HepG2 (cell line): ENCODE data around the gene MRAP. TPM values are rescaled to one million over a fixed set of nuclear protein-coding genes. Genes with fewer than 3 reads are reported as not detected.

ENCODE experiments used
- ATAC-seq: fragments of 200-7000 bp; cut with Tn5 transposase; 3 replicates; pipeline ENCODE4 v1.9.1; 2020; ENCODE audit warnings: mild to moderate bottlenecking, moderate library complexity
- BruUV-seq: library from RNA; stranded (reverse); fragments of 400-500 nt; replicated peaks from 2 replicates; lab custom pipeline; 2021; lab: Mats Ljungman, UMichigan
- CTCF ChIA-PET: fragments of 300-600 bp; formaldehyde crosslinking; extraction: SDS; loops from one replicate; lab custom pipeline; 2021; ENCODE audit warnings: low total read pairs, inconsistent platforms, low intra/inter-chr PET ratio; lab: Yijun Ruan, JAX
- POLR2A ChIA-PET: fragments of 350-600 bp; sonication (Branson Sonifier 250); formaldehyde crosslinking; loops from one replicate; lab custom pipeline; 2020; ENCODE audit warnings: antibody characterized with exemption, inconsistent platforms; lab: Yijun Ruan, JAX
- DNase-seq: peaks from one replicate; pipeline ENCODE4 v3.0.0-alpha.2; 2015; ENCODE audit warnings: low spot score
- FAIRE-seq: peaks from 3 replicates; lab custom pipeline; 2011; peaks lifted over from hg19 to GRCh38; lab: Jason Lieb, UNC
- H2AFZ ChIP-seq: one replicate; pipeline ENCODE4 v1.6.1; 2011; ENCODE audit warnings: low read length, inconsistent platforms
- H3K27ac ChIP-seq: fragments of 300-600 bp; 3 replicates; pipeline ENCODE4 v1.8.0; 2011; ENCODE audit warnings: mixed run types, mild to moderate bottlenecking, mixed read lengths, low read length, inconsistent platforms; ENCODE audit not compliant: insufficient read depth; ENCODE audit errors: extremely low read length
- H3K27me3 ChIP-seq, 2 experiments: fragments of 200-600 bp in 1 of 2; 2 replicates in 1 of 2; 3 replicates in 1 of 2; pipeline versions ENCODE4 v1.6.0 to v1.8.0; 2011; ENCODE audit warnings: low read length in 2 of 2, mild to moderate bottlenecking in 2 of 2, moderate library complexity in 2 of 2, inconsistent platforms in 1 of 2; ENCODE audit not compliant: insufficient read depth in 2 of 2, control insufficient read depth in 1 of 2
- H3K36me3 ChIP-seq, 2 experiments: fragments of 200-600 bp in 1 of 2; replicated peaks in 1 of 2; 2 replicates in 1 of 2; 3 replicates in 1 of 2; pipeline versions ENCODE4 v1.5.1 to v1.8.0; 2011; ENCODE audit warnings: low read length in 2 of 2, inconsistent platforms in 1 of 2; ENCODE audit not compliant: insufficient read depth in 2 of 2, control insufficient read depth in 1 of 2
- H3K4me1 ChIP-seq: 2 replicates; pipeline ENCODE4 v1.5.1; 2012; ENCODE audit warnings: low read length, inconsistent platforms; ENCODE audit not compliant: insufficient read depth
- H3K4me2 ChIP-seq: 2 replicates; pipeline ENCODE4 v1.6.0; 2011; ENCODE audit warnings: low read depth, low read length, inconsistent platforms
- H3K4me3 ChIP-seq, 3 experiments: fragments of 200-600 bp in 1 of 3; sonication (generic), shearing (Covaris generic) in 1 of 3; replicated peaks in 1 of 3; 2 replicates each; pipeline ENCODE4 v1.5.1; 2011 to 2016; ENCODE audit warnings: low read length in 3 of 3, inconsistent platforms in 2 of 3, low read depth in 2 of 3, mild to moderate bottlenecking in 2 of 3, control low read depth in 1 of 3, mixed read lengths in 1 of 3; ENCODE audit not compliant: insufficient read depth in 1 of 3
- H3K79me2 ChIP-seq: one replicate; pipeline ENCODE4 v1.6.1; 2011; ENCODE audit warnings: low read length, inconsistent platforms; ENCODE audit not compliant: insufficient read depth
- H3K9ac ChIP-seq: 2 replicates; pipeline ENCODE4 v1.6.0; 2011; ENCODE audit warnings: mild to moderate bottlenecking, low read depth, low read length, inconsistent platforms; ENCODE audit not compliant: insufficient read depth
- H3K9me3 ChIP-seq: 2 replicates; pipeline ENCODE4 v1.5.1; 2012; ENCODE audit warnings: mild to moderate bottlenecking, low read length
- H4K20me1 ChIP-seq: 2 replicates; pipeline ENCODE4 v1.6.0; 2011; ENCODE audit warnings: inconsistent platforms, mild to moderate bottlenecking, low read length, moderate library complexity; ENCODE audit not compliant: insufficient read depth
- AFF4 ChIP-seq: sonication (generic); formaldehyde crosslinking; IDR thresholded peaks from 2 replicates; pipeline ENCODE4 v1.4.0; 2020; ENCODE audit warnings: missing genetic modification reagents
- DDIT3 ChIP-seq: sonication (generic); formaldehyde crosslinking; IDR thresholded peaks from 2 replicates; pipeline ENCODE4 v1.4.0; 2020; ENCODE audit warnings: mild to moderate bottlenecking, missing genetic modification reagents
- GTF3A ChIP-seq: sonication (generic); formaldehyde crosslinking; conservative IDR thresholded peaks from 2 replicates; pipeline ENCODE4 v1.4.0; 2020; ENCODE audit warnings: mild to moderate bottlenecking, missing genetic modification reagents
- KDM1A ChIP-seq: IDR thresholded peaks from 2 replicates; pipeline ENCODE4 v1.6.1; 2016; ENCODE audit warnings: missing compliant biosample characterization
- KDM3A ChIP-seq: IDR thresholded peaks from 2 replicates; pipeline ENCODE4 v1.6.1; 2018; ENCODE audit warnings: low read depth, missing compliant biosample characterization
- PHF21A ChIP-seq: sonication (generic); formaldehyde crosslinking; IDR thresholded peaks from 2 replicates; pipeline ENCODE4 v1.5.0; 2020; ENCODE audit warnings: mild to moderate bottlenecking, missing genetic modification reagents
- PRDM15 ChIP-seq: sonication (generic); formaldehyde crosslinking; IDR thresholded peaks from 2 replicates; pipeline ENCODE4 v1.4.0; 2020; ENCODE audit warnings: missing genetic modification reagents
- SNRNP70 ChIP-seq: fragments of 200-400 bp; formaldehyde crosslinking; IDR thresholded peaks from 2 replicates; pipeline ENCODE4 v1.6.1; 2017; ENCODE audit warnings: mild to moderate bottlenecking, low read depth, low read length, moderate library complexity
- TCF7 ChIP-seq: sonication (generic); IDR thresholded peaks from 2 replicates; pipeline ENCODE4 v1.6.1; 2016; ENCODE audit warnings: antibody characterized with exemption, low read depth
- ZNF639 ChIP-seq: conservative IDR thresholded peaks from 2 replicates; pipeline ENCODE4 v1.6.1; 2018; ENCODE audit warnings: missing genetic modification reagents
- ZNF839 ChIP-seq: sonication (generic); formaldehyde crosslinking; IDR thresholded peaks from 2 replicates; pipeline ENCODE4 v1.4.0; 2020; ENCODE audit warnings: missing genetic modification reagents, mild to moderate bottlenecking, borderline replicate concordance
- WGBS: methylation state at CpG from one replicate; pipeline ENCODE4 v1.1.6; 2017; ENCODE audit warnings: low lambda C conversion rate; 5-methylcytosine and 5-hydroxymethylcytosine counted together
- in situ Hi-C: cut with HindIII; loops from 2 replicates; pipeline ENCODE4 v1.10.0; 2017; ENCODE audit warnings: low pct_unique_long_range_greater_than_20kb; ENCODE audit not compliant: extremely low pct_ligation_motif_present
- intact Hi-C: fragments of 100-400 bp; cut with micrococcal nuclease; formaldehyde crosslinking; loops from one replicate; pipeline ENCODE4 v1.10.0; 2022; ENCODE audit not compliant: unreplicated experiment
- polyA plus RNA-seq, 8 experiments: library from polyadenylated mRNA; depleted of rRNA in 3 of 8; stranded (reverse) in 7 of 8; unstranded in 1 of 8; fragments of >200 nt; fragmentation: Illumina TruSeq in 4 of 8; extraction: Trizol in 4 of 8; gene quantifications; 2 replicates each; pipeline versions ENCODE4 v1.2.1 to v1.2.3, GENCODE V29; 2011 to 2016; ENCODE audit warnings: low read depth in 4 of 8, missing spikeins in 1 of 8, mixed read lengths in 1 of 8; ENCODE audit not compliant: insufficient read depth in 1 of 8
- total RNA-seq, 5 experiments: library from RNA; depleted of rRNA; stranded (reverse); fragments of >200 nt; fragmentation: Illumina TruSeq; extraction: Trizol; gene quantifications; 2 replicates each; pipeline ENCODE4 v1.2.3, GENCODE V29; 2016; ENCODE audit warnings: low read depth in 1 of 5

The MRAP gene
- total and polyA plus RNA-seq, 2 of the 13 experiments (the other 11 are each of a cell fraction or from before 2014, with no cell fraction given): 0.46 to 1.2 TPM

- no peak overlapping the region for H3K9ac ChIP-seq
- CTCF ChIA-PET: no interaction called here
- H3K27ac ChIP-seq: no peak overlapping the region
- no peaks in the 10 kb centered on the region for H3K27me3 ChIP-seq
- in situ Hi-C loops: no loop called here
- FAIRE-seq (no peak), DNase-seq (no peak), ATAC-seq (no peak)
- POLR2A ChIA-PET: no interaction called here
- H3K79me2 ChIP-seq: no peaks in the 10 kb centered on the region
- no TSS peak for BruUV-seq
- intact Hi-C loops: loop anchor here (10.0 kb wide), 1 partner anchor 62 kb away; the partner anchor contains the start of gene MIS18A
- H3K9me3 ChIP-seq: no peaks in the 10 kb centered on the region
- no peak overlapping the region for H3K4me3 ChIP-seq
- no peak for TF ChIP-seq SNRNP70
- no peak for TF ChIP-seq KDM3A
- TF ChIP-seq ZNF639 (CRISPR knock-in tag): no peak
- no peak for TF ChIP-seq PRDM15 (CRISPR knock-in tag)
- TF ChIP-seq KDM1A (CRISPR knock-in tag): no peak
- no peak for TF ChIP-seq TCF7
- TF ChIP-seq AFF4: no peak
- TF ChIP-seq GTF3A (CRISPR knock-in tag): no peak
- TF ChIP-seq PHF21A (CRISPR knock-in tag): no peak
- no peak for TF ChIP-seq DDIT3 (CRISPR knock-in tag)
- TF ChIP-seq ZNF839: no peak
- H3K4me2 ChIP-seq: no peak overlapping the region
- H4K20me1 ChIP-seq: no peaks in the 10 kb centered on the region
- H2AFZ ChIP-seq: no peak overlapping the region
- peaks cover 19% of the 10 kb centered on the region for H3K4me1 ChIP-seq
- no CpG with 5 or more reads among the region's 1 CpG for WGBS
- H3K36me3 ChIP-seq: peaks cover 34 to 74% of the 10 kb centered on the region in 2 experiments
These were observed 38.1 kb downstream of the MRAP start for GRCh38 chr21:32336711-32337110.
